COR-L47 (cell line): ENCODE results near the gene CLRN2.
"Not testable (repeated sequence)": the region's sequence is repeated elsewhere in the genome, so short reads cannot be mapped to it uniquely, and the experiment has no call there.

Experiments used
- DNase-seq: peaks from one replicate; lab custom pipeline; 2025; lab: John Stamatoyannopoulos, UW

Gene CLRN2

DNA sequence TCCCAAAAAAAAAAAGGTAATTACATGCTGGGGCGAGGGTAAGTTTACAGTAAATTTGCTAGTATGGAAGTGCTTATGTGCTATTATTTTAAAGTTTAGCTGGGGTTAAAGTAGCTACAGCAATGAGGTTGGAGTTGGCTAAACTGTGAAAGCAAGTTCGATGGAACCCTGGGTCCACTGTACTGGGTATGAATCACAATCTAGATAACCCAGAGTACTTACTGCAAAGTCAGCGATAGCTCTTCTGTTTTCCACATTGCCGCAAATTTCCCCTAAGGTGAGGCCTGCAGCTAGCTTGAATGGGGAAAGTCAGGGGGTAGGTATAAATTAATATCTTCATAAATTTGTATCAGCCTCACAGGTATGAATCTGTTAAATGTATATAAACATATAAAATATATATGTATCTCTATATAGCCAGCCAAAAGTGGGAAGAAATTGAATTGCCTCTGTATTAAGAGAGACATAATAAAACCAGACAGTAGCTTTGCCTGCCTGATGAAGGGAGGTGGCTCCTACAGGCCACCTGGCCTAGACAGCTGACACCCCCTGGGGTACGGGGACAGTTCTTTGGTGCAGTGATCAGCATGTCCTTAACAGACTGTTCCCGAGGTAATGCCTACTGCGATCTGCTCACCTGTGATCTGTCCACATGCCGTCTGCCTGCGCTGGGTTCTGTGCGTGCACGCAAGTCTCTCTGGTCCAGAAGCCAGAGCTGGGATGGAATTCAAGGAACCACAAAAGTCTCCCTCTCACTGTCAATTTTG lies 30.6 kb downstream of the CLRN2 start:
- peak; percentile 46 for DNase-seq

DNA sequence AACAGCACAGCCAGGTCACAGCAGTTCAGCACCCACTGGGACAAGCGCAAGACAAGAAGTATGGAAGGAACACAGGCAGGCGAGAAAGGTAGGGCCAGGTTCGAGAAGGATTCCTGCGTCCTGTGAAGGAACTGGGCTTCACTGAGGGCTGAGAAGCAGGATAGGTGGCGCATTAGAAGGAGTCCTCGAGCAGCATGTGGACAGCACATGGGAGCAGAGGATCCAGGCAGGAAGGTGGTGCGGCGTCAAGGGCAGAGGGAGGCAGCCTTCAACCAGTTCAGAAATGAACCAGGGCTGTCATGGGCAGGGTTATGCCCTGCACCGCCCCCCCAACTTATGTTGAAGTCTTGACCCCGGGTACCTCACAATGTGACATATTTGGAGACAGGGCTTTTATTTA lies 31.3 kb downstream of the CLRN2 start:
- DNase-seq, result no peak

DNA sequence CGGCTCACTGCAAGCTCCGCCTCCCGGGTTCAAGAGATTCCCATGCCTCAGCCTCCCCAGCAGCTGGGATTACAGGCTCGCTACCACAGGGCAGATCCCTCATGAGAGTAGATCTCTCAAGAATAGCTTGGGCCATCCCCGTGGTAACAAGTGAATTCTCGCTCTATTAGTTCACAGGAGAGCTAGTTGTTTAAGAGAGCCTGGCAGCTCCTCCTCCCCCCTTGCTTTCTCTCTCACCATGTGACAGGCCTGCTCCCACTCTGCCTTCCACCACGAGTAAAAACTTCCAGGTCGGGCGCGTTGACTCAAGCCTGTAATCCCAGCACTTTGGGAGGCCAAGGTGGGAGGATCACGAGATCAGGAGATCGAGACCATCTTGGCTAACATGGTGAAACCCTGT lies 31.7 kb downstream of the CLRN2 start:
- DNase-seq, result no peak

DNA sequence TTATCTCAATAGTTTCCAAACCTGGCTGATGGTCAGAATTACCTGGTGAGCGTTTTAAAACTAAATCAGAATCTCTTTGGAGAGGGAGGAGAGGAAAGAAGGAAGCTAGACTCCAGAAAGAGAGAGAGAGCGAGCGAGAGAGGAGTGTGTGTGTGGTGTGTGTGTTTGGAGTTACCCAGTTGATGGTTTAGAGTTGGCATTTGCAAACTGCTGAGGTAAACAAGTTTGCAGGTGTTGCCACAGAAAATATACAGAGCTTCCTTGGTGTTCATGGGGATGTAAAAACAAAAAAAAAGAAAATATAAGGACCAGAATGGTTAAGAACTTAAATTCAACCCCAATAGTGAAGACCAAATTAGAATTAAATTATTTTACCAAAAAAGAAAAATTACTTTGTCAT lies 35.6 kb downstream of the CLRN2 start:
- no peak for DNase-seq

GRCh38 chr4:17552427-17552826 lies 37.5 kb downstream of the CLRN2 start:
- DNase-seq, result no peak

GRCh38 chr4:17554568-17554967 lies 39.6 kb downstream of the CLRN2 start:
- DNase-seq, result no peak

DNA sequence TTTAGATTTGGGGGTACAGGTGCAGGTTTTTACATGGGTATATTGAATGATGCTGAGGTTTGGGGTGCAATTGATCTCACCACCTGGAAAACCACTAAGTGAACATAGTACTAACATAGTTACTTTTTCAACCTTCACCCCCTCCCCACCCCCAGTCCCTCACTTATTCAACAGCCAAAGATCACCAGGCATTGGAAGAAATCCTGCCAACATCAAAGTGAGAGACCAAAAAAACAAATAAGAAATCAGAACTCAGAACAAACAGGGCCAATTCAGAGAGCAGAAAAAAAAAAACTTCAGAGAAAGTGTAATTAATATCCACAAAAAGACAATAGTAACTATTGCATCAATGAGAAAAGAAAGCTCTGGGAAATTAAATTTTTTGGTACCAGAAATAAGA lies 41.5 kb downstream of the CLRN2 start:
- no peak for DNase-seq

GRCh38 chr4:17557880-17558279 lies 42.9 kb downstream of the CLRN2 start:
- DNase-seq, result no peak

DNA sequence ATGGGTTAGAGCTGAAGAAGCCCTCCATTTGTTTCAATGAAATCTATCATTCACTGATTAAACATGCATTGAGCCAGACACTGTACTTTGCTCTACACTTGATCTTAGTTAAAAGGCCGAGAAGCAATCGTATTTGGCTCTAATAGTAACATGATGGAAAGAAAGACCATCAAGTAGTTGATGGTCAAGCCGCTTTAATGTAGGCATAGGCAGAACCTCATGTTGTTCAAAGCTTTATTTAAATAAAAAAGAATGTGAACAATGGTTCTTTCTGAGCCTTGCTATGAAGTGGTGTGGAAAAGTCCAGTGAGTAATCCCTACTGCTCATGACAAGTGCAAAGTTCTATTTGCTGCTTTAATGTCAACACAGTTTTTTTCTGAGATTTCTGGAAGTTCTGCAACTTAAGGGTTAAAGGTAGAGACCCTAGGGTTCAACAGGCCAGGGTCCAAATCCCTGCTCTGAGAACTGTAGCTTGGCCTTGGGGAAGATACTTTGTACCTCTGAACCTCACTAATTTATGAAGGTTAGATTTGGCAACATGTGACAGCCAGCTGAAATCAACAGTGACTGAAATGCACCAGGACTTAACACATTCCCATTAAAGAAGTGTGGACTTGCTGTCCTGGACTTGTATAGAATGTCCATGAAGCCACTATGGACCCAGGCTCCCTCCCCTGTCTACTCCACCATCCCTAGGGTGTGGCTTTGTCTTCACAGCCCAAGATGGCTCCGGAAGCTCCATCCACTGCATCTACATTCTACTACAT lies 44.2 kb downstream of the CLRN2 start:
- no peak for DNase-seq

- no peak for DNase-seq
Measured at GRCh38 chr4:17559709-17560048, 44.7 kb downstream of the CLRN2 start.

DNA sequence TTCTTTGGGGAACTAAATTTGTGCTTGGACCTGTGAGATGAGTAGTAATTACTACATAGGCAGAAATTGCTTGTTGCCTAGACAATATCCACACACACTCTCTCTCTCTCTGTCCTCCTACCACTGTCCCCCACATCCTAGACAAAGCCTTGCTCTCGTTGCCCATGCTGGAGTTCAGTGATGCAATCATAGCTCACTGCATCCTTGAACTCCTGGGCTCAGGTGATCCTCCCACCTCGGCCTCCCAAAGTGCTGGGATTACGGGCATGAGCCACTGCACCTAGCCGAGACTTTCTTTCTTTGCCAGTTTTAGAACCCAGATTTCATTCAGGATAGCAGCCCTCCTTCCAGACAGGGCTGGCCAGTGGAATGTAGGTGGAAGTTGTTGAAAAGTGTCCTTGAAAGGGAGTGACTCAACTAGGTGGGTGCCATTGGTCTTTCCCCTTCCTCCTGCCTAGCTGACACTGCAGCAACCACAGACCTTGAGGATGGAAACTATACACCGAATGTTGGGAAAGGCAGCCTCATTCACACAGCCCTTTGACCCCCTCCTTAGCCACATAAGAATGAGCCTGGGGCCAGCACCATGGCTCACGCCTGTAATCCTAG lies 45.2 kb downstream of the CLRN2 start:
- no peak for DNase-seq

- DNase-seq, result no peak
Measured at GRCh38 chr4:17561195-17561909, 46.4 kb downstream of the CLRN2 start.

DNA sequence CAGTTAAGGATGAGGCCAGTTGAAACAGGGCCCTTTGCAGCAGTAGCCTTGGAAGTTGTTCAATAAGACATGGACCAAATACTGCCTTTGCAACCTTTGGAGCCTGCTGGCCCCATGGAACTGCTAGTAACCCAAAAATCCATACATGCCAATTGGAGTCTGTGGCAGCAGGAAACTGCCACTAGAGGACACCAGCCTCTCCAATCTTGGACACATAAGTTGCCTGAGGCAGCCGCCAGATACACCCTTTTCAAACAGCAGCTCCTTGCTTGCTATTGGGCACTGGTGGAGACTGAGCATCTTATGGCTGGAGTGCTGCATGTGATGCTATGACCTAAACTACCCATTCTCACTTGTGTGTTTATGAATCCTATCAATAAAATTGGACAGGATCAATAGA lies 47.2 kb downstream of the CLRN2 start:
- DNase-seq, result no peak

GRCh38 chr4:17565846-17566245 lies 50.9 kb downstream of the CLRN2 start:
- DNase-seq, result no peak

DNA sequence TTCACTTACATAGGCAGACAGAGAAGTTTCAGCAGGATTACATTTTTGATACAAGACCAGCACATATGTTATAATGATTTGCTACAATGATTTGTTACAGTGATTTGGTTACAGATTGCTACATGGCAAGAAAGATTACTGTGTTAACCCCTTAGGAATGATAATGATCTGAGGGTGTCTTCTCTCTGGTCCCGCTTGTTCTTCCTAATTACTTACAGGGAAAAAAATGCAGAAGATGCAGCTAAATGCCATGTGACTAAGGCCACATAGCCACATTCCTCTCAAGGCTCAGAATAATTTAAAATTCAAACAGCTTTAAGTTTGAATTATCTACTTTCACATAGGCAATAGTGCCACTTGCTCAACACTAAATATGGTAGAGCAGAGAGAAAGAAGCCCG lies 52.3 kb downstream of the CLRN2 start:
- no peak for DNase-seq

GRCh38 chr4:17574206-17574605 lies 59.2 kb downstream of the CLRN2 start:
- no peak for DNase-seq

GRCh38 chr4:17575177-17575576 lies 60.2 kb downstream of the CLRN2 start:
- DNase-seq, result not testable (repeated sequence)
